Hematopoietic multipotent progenitor cell (in vitro differentiated cells): ENCODE measurements around the gene SLC9C2. TPM values are rescaled to one million over a fixed set of nuclear protein-coding genes. Genes with fewer than 3 reads are reported as not detected.
A peak's percentile ranks its signal among the peaks of the same experiment; 100 is the strongest.
"Not testable (repeated sequence)": the region's sequence is repeated elsewhere in the genome, so short reads cannot be mapped to it uniquely, and the experiment has no call there.

Experiments used
- DNase-seq, 3 donors: peaks; one replicate each; pipeline ENCODE4 v3.0.0-alpha.2; 2011 to 2015; ENCODE audit warnings: low read depth in 2 of 3, low spot score in 2 of 3
- total RNA-seq: library from RNA; depleted of rRNA; stranded (reverse); fragments of >200 nt; gene quantifications from one replicate; pipeline ENCODE4 v1.2.3, GENCODE V29; 2012

Gene SLC9C2
- total RNA-seq, 1 donor = not detected

DNA sequence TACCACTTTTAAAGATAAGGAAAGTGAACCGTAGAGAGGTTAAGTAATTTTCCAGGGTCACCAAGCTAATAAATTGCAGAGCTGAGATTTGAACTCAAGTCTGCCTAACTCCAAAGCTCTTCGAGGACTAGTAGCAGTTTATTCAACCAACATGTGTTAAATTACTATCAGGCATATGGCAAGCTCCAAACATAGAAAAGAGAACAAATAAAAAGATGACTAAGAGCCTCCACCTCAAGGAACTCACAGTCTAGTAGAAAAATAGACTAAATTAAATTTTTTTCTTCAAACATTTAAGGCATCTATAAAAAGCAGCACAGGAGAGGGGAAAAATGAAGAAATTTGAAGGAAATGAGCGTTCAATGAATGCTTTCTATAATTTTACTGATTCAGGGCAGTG, 22.2 kb downstream of the SLC9C2 start:
- no peak for DNase-seq

DNA sequence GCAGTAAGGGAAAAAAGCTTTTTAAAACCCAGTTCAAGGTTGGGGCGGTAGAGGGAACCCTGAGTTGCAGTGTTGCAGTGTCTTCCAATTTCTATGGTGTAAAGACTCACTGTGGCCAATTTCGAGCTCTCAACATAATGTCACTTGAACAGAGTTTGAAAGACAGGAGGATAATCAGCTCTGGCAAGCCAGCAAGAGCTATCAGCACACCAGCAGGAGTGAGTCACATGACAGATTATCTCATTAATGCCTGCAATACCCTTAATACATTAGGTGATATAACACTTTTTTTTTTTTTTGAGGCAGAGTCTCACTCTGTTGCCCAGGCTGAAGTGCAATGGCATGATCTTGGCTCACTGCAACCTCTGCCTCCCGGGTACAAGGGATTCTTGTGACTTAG, 22.8 kb downstream of the SLC9C2 start:
- DNase-seq = no peak

DNA sequence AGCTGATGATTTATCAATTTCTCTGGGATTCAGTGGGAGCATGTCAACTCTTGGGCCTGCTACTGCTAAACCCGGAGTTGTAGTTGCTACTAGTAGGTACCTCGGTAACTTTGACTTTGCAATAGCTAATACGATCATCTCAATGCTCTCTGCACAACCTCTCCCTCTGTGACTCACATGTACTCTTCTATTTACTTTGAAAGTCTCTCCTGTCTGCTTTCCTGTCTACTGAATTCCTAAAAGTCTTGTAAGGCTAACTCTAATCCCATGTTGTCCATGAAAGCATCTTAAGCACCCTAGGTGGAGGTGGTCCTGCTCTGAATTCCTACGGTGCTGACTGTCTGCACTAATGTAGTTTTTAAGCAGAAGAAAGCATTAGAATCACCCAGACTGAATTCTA, 29.3 kb downstream of the SLC9C2 start:
- no peak for DNase-seq

DNA sequence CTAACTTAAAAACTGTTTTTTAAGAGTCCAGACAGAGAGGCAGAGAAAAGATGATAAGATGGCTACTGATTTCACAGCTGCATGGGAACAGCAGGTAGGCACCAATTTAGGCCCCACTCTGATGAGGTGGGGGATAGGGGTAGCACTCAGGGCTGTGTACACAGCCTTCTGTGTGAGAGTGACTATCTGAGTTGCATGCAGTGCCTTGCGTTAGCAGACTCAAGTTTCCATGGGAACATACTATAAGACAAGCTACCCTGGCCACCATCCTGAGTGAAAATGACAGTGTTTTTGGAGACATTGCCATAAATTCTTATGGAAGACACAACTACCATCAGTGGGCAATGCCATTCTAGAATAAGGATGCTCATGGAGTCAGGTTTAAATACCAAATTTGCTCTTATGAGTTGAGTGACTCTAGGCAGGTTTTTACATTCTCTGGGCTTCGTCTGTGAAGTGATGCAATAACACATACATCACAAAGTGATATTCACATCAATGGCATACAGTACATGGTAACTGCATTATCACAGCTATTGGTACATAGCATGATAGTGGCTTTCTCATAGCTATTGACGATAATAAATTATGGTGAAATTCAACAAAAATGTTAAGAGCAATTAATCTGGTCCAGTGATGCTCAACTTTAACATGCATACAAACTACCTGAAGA, 30.5 kb downstream of the SLC9C2 start:
- DNase-seq = no peak

DNA sequence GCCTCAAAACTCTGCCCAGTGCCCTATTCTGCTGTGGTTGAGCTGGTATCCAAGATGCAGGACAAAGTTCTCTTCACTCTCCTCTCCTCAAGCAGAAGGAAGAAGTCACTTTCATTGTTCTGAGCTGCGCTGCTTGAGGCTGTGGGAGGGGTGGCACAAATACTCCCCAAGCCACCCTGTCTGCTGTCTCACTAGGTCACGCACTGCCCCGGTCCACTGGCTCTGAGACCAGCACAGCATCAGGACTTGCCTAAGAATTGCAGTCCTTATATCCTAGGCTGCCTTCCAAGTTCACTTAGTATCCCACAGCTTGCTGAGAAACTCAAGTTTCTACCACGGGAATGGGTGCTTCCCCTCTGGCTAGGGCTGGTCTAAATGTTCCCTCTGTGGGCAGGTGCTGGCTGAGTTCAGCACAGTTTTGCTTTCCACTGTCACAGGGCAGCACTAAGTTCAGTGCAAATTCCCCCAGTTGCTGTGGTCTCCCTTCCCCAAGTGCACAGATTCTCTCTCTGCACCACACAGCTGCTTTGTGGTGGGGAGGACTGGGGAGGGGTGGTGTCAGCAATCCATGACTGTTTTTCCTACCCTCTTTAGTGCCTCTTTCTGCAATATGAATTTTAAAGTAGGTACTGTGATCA, 32.4 kb downstream of the SLC9C2 start:
- no peak for DNase-seq

DNA sequence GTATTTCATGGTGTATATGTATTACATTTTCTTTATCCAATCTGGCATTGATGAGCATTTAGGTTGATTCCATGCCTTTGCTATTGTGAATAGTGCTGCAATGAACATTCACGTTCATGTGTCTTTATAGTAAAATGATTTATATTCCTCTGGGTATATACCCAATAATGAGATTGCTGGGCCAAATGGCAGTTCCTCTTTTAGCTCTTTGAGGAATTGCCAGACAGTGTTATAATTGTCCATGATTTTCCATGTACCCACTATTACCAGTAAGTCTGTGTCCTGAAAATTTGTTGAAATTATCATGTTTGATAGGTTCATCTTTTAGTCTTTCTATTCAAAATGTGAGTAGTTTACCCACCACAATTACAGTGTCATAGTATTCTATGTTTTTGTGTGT, 34.4 kb downstream of the SLC9C2 start:
- DNase-seq = no peak

DNA sequence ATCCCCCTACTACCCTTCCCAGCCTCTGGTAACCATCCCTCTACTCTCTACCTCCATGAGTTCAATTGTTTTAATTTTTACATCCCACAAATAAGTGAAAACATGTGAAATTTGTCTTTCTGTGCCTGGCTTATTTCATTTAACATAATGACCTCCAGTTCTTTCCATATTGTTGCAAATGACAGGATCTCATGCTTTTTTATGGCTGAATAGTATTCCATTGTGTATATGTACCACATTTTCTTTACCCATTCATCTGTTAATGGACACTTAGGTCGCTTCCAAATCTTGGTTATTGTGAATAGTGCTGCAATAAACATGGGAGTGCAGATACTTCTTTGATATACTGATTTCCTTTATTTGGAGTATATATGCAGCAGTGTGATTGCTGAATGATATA, 39.0 kb downstream of the SLC9C2 start:
- DNase-seq = not testable (repeated sequence)

DNA sequence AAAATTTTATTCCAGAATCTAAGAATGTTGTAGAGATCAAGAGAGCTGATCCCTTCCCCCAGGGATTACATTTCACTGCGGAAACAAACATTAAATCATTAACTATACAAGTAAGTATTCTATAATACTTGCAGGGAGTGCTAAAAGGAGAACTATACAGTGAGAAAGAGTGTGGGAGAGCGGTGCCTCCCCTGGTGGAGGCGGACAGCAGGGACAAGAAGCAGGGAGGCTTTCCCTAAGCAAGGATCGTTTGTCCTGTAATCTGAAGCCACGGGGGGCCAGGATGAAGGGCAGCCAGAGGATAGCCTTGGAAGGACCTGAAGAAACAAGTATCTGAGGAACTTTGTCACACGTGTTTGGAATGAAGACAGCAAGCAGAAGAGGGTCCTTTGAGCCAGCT, 40.1 kb downstream of the SLC9C2 start:
- no peak for DNase-seq

DNA sequence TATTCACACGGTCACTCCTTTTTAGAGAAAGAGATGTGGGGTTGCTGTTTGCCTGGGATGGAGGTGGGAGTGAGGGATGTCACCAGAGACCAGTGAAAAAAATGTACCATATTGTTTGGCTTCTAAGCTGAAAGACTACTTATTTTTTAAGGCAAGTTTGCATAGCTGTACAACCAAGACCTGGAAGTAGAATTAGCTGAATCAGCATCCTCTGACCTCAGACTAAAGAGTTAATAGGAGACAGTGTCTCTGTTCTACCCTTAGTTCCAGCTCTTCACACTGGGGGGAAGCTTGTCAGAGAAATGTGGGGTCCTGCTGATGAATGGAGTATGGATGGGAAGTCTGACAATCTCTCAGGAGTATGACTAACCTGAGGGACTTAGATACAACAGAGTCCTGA, 41.6 kb downstream of the SLC9C2 start:
- DNase-seq = no peak

DNA sequence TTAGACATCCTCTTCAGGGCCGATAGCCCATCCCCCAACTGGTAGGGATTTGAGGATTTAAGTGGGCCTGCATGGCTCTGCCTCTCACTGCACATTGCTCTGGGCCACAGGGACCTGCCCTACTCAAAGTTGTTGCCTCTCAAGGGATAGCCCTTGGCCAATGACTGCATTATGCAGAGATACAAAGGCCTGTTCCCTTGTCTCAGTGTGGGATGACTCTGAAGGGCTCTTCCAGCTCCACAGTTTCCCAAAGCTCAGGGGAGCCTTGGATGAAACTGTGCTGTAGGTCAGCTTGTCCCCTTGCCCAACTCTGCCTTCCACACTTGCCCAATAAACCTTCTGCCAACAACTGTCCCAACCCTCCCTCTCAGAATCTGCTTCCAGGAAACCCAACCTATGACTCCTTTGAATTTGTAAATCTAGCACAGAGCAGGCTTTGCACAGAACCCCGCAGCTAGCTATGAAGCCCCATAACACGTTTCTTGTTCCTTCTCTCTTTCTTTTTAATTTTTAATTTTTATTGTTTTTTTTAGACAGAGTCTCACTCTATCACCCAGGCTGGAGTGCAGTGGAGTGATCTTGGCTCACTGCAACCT, 42.5 kb downstream of the SLC9C2 start:
- DNase-seq = no peak

DNA sequence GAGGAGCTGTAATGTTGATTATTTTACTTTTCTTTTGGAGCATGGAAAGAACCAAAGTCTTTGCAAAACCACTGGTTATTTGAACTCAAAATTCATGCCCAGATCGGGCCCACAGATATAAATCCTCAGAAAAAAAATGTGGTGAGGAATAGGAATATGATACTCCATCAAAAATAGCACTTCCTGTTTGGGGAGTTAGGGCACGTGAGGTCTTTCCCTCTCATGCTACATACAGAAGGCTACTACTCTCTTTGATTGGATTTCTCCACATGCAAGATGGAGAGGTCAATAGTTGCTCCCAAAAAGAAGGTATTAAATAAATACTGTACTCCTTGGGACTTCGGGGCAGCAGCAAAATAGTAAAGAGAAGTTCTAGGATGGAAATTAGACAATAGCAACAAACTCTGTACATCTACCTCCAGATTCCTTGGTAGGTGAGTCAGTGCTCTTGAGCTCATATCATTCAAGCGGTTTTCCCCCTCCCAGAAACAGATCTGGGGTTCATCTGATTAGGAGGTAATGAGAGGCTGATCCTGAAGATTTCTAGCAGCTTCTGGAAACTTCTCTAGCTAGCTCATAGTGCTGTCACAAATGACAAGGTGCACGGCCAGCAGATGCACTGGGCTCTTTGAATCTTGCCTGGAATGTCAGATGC, 47.1 kb downstream of the SLC9C2 start:
- DNase-seq = no peak

DNA sequence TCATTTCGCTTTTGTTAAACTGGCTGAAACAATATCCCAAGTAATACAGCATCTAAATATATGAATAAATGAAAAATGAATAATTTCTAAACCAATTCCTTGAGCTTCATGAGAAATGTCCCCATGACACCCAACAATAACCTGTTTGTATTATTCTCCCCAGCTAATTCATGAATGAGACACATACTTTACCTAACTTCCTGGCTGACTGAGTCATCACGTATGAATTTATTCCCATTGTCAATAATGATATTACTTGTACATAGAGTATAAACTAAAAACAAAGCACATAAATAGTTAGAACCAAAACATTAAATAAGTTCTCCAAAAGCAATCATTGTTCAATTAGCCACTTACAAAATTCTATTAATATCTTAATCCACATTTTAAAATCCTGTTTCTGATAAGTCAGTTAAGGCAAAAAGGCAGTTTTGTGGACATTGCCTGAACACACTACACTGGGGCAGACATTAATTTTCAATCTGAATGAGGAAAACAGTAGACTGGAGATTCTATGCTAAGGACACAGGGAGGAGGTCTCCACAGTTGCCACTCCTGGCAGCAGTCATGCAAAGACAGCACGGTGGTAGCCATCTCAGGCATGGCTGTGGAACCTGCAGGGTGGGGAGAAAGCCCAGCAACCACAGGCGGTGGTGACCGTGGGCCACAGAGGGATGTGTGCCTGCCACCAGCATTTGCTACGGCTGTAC, 48.2 kb downstream of the SLC9C2 start:
- DNase-seq = no peak

DNA sequence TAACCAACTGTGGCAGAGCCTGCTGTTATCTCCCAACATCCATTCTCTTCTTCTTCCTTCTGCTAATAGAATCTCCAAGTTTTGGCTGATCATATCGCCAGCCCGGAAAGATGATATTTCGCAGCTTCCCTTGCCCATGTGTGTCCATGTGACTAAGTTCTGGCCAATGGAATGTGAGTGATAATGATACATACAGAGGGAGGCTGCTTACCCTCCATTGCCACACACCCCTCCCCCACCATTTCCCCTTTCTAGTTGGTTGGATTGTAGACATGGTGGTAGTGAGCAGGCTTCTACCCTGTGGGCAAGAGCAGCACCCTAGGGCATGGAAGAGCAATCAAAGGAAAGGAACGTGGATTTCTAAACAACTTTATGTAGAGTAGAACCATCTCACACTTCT, 48.8 kb downstream of the SLC9C2 start:
- no peak for DNase-seq

DNA sequence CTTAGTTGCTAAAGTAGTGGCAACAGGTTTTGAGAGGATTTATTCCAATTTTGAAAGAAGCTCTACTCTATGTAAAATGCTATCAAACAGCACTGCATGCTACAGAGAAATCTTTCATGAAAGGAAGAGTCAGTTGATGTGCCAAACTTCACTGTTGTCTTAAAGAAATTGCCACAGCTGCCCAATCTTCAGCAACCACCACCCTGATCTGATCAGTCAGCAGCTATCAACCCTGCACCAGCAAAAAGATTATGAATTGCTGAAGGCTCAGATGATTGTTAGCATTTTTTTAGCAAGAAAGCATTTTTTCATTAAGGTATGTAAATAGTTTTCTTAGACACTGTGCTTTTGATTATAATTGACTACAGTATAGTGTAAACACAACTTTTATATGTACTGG, 49.6 kb downstream of the SLC9C2 start:
- DNase-seq = no peak

DNA sequence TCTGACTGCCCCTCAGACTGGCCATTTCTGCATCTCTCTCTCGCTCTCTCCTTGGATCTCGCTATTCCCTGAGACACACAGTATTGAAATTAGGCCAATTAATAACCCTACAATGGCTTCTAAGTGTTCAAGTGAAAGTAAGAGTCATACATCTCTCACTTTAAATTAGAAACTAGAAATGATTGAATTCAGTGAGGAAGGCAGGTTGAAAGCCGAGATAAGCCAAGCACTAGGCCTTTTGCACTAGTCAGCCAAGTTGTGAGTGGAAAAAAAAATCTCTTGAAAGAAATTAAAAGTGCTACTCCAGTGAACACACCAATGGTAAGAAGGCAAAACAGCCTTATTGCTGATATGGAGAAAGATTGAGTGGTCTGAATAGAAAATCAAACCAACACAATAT, 51.2 kb downstream of the SLC9C2 start:
- DNase-seq = no peak

DNA sequence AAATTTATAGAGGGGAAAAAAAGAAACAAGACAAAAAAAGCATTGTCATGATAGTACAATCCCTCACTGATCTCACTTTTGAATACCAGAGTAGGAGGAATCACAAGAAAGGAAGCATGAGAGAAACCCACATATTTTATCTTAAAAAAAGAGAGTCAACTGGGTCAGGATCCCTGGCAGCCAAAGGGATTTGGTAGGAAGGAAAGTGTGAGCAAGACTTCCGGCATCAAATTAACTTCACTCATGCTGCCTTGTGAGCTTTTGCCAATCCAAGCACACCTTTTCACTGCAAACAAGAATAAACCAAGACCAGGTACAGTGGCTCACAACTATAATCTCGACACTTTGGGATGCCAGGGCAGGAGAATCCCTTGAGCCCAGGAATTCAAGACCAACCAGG, 53.1 kb downstream of the SLC9C2 start:
- DNase-seq = no peak

DNA sequence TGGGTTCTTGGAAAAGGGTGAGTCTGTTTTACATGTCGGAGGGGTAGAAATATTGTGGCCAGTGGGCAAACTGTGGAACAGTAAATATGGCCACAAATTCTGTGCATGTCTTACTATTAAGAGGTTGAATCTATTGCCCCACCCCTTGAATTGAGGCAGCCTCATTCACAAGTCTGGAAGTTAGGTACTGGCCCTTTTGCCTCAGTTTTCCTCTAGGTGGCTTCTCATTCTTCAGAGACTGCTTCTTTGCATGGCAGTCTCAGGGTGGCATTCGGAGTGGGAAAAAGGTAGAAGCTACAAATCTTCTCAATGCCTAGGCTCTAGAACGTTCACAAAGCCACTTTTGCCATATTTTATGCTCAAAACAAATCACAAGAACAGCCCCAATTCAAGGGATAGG, 57.2 kb downstream of the SLC9C2 start:
- no peak for DNase-seq

DNA sequence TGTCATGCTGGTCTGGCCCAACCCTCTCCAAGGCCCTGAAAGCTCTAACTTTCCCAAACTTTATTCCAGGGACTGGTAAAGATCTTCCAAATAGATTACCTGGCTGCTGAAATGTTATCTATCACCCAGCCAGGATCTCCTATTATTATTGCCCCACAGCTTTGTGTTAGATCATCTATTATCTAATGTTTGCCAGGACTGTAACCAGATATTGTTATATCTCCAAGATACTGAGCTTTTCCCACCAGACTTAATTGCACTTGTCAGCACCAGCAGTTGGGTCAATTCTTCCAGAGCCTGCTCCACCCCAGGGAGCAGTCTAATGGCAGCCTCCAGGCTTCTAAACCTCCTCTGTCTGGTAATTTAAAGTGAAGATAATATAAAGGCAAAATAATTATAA, 66.6 kb downstream of the SLC9C2 start:
- DNase-seq = no peak

DNA sequence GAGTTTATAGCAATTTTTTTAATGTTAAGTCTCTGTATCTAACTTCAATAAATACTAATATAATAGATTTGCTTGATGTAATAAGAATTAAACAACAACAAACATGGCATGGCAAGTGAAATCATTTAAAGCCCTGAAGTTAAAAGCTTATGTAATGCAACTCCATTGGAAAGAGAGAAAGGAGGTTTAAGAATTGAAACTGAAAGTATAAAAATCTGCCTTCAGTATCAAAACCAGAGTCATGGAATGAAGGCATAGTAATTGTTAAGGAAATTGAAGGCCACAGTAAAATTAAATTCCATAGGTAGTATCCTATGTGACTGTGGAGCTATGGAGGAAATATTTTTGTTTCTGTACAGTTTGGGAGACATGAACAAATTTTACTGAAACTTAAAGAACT, 70.6 kb downstream of the SLC9C2 start:
- peak in 1 of 3 donors; percentile 19 for DNase-seq

DNA sequence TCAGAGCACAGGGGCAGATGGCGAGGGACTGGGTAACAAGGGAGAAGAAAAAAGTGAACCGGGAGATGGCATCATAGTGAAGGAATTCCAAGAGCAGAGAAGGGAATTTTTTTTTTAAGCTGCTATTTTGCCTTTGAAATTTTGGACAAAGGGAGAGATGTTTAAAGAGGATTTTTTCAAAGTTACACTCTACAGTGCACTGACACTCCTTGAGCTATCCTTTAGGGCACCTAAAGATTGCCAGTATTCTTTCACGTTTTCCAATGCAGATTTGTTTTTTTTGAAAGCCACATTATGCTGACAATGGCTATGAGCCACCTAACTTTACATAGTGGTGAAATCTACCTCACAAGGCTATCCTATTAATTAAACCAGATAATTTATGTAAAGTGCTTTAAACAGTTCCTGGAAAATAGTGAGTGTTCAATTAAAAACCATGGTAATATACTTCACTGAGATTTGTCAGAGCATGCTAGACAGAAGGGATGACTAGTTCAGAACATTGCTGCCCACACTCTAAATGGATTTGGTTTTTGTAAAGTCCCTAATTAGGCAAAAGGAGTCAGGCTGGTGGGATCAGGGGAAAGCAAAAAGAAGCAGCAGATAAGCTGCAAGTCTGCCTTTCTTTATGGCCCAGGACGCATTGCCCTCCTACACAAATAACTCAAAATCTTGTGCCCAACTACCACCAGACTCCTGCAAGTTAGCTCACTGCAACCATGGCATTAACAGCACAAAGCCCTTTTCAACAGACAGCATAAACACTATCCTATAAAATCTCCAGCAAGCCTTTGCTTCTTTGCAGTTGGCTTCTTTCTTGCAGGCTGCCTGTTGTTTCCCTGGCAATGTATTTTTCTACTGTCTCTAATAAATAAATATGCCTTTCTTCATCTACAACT, 71.8 kb downstream of the SLC9C2 start:
- DNase-seq = no peak
